ENCODE data around the gene NSFL1C.

NSFL1C gene

GRCh38 chr20:1462834-1463233 is 3.8 kb downstream of the NSFL1C start:
- no peak for DNase-seq

GRCh38 chr20:1462001-1462400 is 4.6 kb downstream of the NSFL1C start:
- no peak for DNase-seq

- no peak for DNase-seq
These were observed 6.4 kb downstream of the NSFL1C start for GRCh38 chr20:1460275-1460674.

GRCh38 chr20:1457992-1458391 is 8.7 kb downstream of the NSFL1C start:
- DNase-seq = no peak

- no peak for DNase-seq
These were observed 10.3 kb downstream of the NSFL1C start for GRCh38 chr20:1456300-1456699.

GRCh38 chr20:1450926-1451491 is 15.6 kb downstream of the NSFL1C start:
- DNase-seq = no peak

GRCh38 chr20:1449370-1449769 is 17.3 kb downstream of the NSFL1C start:
- DNase-seq = no peak

- no peak for DNase-seq
These were observed 18.5 kb downstream of the NSFL1C start for GRCh38 chr20:1448081-1448620.

GRCh38 chr20:1446536-1446935 is 20.1 kb downstream of the NSFL1C start:
- no peak for DNase-seq

GRCh38 chr20:1443085-1443484 is 23.6 kb downstream of the NSFL1C start:
- DNase-seq = peak in 9 of 58 donors; percentile 1 to 28 (median 13)

- DNase-seq = no peak
These were observed 24.3 kb downstream of the NSFL1C start for GRCh38 chr20:1442304-1442703.

GRCh38 chr20:1441133-1441532 is 25.5 kb downstream of the NSFL1C start:
- DNase-seq = no peak

GRCh38 chr20:1440024-1440423 is 26.6 kb downstream of the NSFL1C start:
- DNase-seq = no peak

GRCh38 chr20:1438361-1438760 is 28.3 kb downstream of the NSFL1C start:
- DNase-seq = no peak

- DNase-seq = peak in 53 of 58 donors; percentile 7 to 79 (median 41)
These were observed 29.3 kb downstream of the NSFL1C start for GRCh38 chr20:1437235-1437904.

GRCh38 chr20:1436263-1436662 is 30.4 kb downstream of the NSFL1C start:
- no peak for DNase-seq

GRCh38 chr20:1435337-1435699 is 31.3 kb downstream of the NSFL1C start:
- DNase-seq = no peak

- DNase-seq = peak in 4 of 58 donors; percentile 4 to 7 (median 5)
These were observed 31.9 kb downstream of the NSFL1C start for GRCh38 chr20:1434571-1435336.

- DNase-seq = no peak
These were observed 35.5 kb downstream of the NSFL1C start for GRCh38 chr20:1431158-1431557.

- no peak for DNase-seq
These were observed 36.6 kb downstream of the NSFL1C start for GRCh38 chr20:1430004-1430451.

GRCh38 chr20:1429143-1429728 is 37.4 kb downstream of the NSFL1C start:
- no peak for DNase-seq
